SJCRH30 (cell line): ENCODE results near the gene PVALB. TPM values are rescaled to one million over a fixed set of nuclear protein-coding genes. Genes with fewer than 3 reads are reported as not detected.
A peak's percentile ranks its signal among the peaks of the same experiment; 100 is the strongest.

Source experiments
- DNase-seq, 2 experiments: peaks; one replicate each; pipeline ENCODE4 v3.0.0-alpha.2; 2015 to 2020
- H3K27ac ChIP-seq: fragments of 250-450 bp; sonication (Bioruptor Pico); 2 replicates; pipeline ENCODE4 v1.5.1; 2020; ENCODE audit warnings: mild to moderate bottlenecking, moderate library complexity
- H3K27me3 ChIP-seq: fragments of 250-450 bp; sonication (Bioruptor Pico); 2 replicates; pipeline ENCODE4 v1.5.1; 2020; ENCODE audit warnings: mild to moderate bottlenecking, moderate library complexity
- H3K36me3 ChIP-seq: fragments of 250-450 bp; sonication (Bioruptor Pico); 2 replicates; pipeline ENCODE4 v1.5.1; 2020; ENCODE audit warnings: mild to moderate bottlenecking, moderate library complexity
- H3K4me1 ChIP-seq: fragments of 250-450 bp; sonication (Bioruptor Pico); 2 replicates; pipeline ENCODE4 v1.5.1; 2020; ENCODE audit warnings: mild to moderate bottlenecking, moderate library complexity
- H3K4me3 ChIP-seq: fragments of 250-450 bp; sonication (Bioruptor Pico); 2 replicates; pipeline ENCODE4 v1.5.1; 2020; ENCODE audit warnings: mild to moderate bottlenecking, moderate library complexity
- H3K9me3 ChIP-seq: fragments of 250-450 bp; sonication (Bioruptor Pico); replicated peaks from 2 replicates; pipeline ENCODE4 v1.5.1; 2020; ENCODE audit warnings: mild to moderate bottlenecking, moderate library complexity
- total RNA-seq: library from RNA; depleted of rRNA; stranded (reverse); fragments of >200 nt; shearing (Covaris generic); gene quantifications from 2 replicates; pipeline ENCODE4 v1.2.3, GENCODE V29; 2014

The PVALB gene
- total RNA-seq, 1 experiment from 2014 or later = 0.45 TPM

- Histone ChIP-seq H3K4me1 (no peaks in the 10 kb centered on the region), H3K27ac (no peak overlapping the region)
- DNase-seq = no peak
Measured at GRCh38 chr22:36778020-36778419, 38.8 kb downstream of the PVALB start.

GRCh38 chr22:36776722-36777121 lies 40.1 kb downstream of the PVALB start:
- DNase-seq = no peak
- H3K27ac ChIP-seq = no peak overlapping the region
- no peak overlapping the region for H3K4me3 ChIP-seq
- 0 out of 2 replicates have a peak, but pooled peaks cover 3% of the 10 kb centered on the region for H3K27me3 ChIP-seq
- no peaks in the 10 kb centered on the region for H3K9me3 ChIP-seq
- no peaks in the 10 kb centered on the region for H3K36me3 ChIP-seq
- H3K4me1 ChIP-seq = no peaks in the 10 kb centered on the region

More at GRCh38 chr22:36778020-36778419, 38.8 kb downstream of the PVALB start:
- Histone ChIP-seq H3K36me3 (no peaks in the 10 kb centered on the region), H3K27me3 (peaks cover 10% of the 10 kb centered on the region; the same call in 1 of the 2 replicates), H3K9me3 (no peaks in the 10 kb centered on the region), H3K4me3 (no peak overlapping the region)

- Histone ChIP-seq H3K36me3 (no peaks in the 10 kb centered on the region), H3K4me1 (no peaks in the 10 kb centered on the region), H3K27me3 (0 out of 2 replicates have a peak, but pooled peaks cover 3% of the 10 kb centered on the region), H3K9me3 (no peaks in the 10 kb centered on the region), H3K27ac (no peak within 1 kb of the TSS), H3K4me3 (peak within 1 kb of the TSS; percentile 47)
- DNase-seq = peak; percentile 77 to 85
Measured at GRCh38 chr22:36775964-36776669, 40.7 kb downstream of the PVALB start, which contains the start of gene IFT27. Gene IFT27 (minus strand): TSS chr22:36776119. CDS start chr22:36775707, 412 bp downstream.

- no peak for DNase-seq
- Histone ChIP-seq H3K4me1 (no peaks in the 10 kb centered on the region), H3K9me3 (no peaks in the 10 kb centered on the region), H3K27me3 (0 out of 2 replicates have a peak, but pooled peaks cover 3% of the 10 kb centered on the region), H3K36me3 (no peaks in the 10 kb centered on the region), H3K4me3 (peak overlapping the region; percentile 47), H3K27ac (no peak overlapping the region)
Measured at GRCh38 chr22:36775586-36775963, 41.3 kb downstream of the PVALB start.

DNA sequence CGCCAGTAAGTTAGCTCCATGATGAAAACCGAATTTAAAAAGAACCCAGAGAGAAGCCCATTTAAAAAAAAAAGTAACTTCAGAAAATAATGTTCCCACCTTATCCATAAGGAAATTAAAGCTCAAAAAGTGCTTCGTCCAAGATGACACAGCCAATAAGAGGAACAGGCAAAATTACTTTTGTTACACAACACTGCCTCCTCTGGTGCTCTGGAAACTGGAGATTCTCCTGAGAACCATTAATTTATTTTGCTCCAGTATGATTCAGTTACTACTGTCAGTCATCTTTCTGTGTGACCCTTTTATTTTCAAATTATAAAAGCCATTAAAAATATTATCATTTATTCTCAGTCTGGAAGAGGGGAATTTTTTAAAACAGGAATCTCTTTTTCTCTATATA lies 42.9 kb downstream of the PVALB start:
- Histone ChIP-seq H3K4me1 (no peaks in the 10 kb centered on the region), H3K27me3 (0 out of 2 replicates have a peak, but pooled peaks cover 3% of the 10 kb centered on the region), H3K9me3 (no peaks in the 10 kb centered on the region), H3K27ac (no peak overlapping the region), H3K36me3 (no peaks in the 10 kb centered on the region), H3K4me3 (no peak overlapping the region)
- peak in 1 of 2 experiments; percentile 13 for DNase-seq

DNA sequence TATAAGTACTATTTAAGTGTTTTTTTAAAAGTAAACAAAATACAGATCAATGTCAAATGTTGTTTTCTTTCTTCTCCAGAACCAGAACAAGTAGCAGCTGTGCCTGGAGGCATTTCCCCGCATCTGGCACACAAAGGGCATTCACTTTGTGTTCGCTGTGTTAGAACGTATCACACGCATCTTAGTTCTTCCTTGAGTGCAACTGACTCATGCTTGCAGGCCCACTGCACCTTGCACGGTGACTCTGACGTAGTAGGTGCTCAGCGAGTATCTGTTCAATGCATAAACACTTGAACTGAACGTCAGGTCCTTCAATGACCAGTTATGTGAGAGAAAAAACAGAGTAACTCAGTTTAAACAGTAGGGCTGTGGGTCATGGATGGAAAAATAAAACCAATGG lies 44.4 kb downstream of the PVALB start:
- H3K9me3 ChIP-seq = no peaks in the 10 kb centered on the region
- no peak overlapping the region for H3K27ac ChIP-seq

DNA sequence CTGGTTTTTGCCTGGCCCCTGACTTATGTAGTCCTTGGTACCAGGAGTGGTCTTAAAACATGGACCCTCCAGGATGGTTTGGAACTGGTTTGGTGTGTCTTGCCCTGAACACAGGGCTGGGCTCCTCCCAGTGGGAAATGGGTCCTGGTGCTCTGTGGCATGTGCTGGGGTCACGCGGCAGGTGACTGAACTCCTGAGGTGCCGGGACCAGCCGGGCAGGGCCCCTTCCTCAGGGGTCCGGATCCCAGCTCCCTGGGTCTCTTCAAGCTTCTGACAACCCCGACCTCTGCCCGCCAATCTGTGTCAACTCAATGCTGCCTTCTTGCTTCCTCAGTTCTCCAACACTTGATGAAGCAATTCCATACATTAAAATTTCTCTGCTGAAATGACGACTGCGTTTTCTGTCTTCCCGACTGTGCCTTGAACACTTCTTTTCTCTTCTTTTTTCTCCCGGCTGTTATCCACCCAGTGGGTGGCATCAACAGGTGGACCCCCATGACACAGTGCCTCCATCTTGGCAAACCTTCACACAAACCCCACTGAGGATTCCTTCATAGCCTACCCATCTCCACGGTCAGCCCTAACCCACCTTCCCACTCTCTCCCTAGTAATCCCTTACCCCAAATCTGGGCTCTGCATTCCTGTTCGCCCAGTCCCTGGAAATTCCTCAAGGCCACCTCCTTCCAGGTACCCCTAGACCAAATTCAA lies 45.3 kb downstream of the PVALB start:
- Histone ChIP-seq H3K4me3 (no peak overlapping the region), H3K4me1 (no peaks in the 10 kb centered on the region), H3K36me3 (no peaks in the 10 kb centered on the region), H3K9me3 (no peaks in the 10 kb centered on the region), H3K27me3 (0 out of 2 replicates have a peak, but pooled peaks cover 3% of the 10 kb centered on the region), H3K27ac (no peak overlapping the region)
- DNase-seq = no peak

More for the DNA sequence above, 44.4 kb downstream of the PVALB start:
- H3K27me3 ChIP-seq = 0 out of 2 replicates have a peak, but pooled peaks cover 3% of the 10 kb centered on the region
- no peak overlapping the region for H3K4me3 ChIP-seq
- H3K4me1 ChIP-seq = no peaks in the 10 kb centered on the region
- no peak for DNase-seq
- H3K36me3 ChIP-seq = no peaks in the 10 kb centered on the region

DNA sequence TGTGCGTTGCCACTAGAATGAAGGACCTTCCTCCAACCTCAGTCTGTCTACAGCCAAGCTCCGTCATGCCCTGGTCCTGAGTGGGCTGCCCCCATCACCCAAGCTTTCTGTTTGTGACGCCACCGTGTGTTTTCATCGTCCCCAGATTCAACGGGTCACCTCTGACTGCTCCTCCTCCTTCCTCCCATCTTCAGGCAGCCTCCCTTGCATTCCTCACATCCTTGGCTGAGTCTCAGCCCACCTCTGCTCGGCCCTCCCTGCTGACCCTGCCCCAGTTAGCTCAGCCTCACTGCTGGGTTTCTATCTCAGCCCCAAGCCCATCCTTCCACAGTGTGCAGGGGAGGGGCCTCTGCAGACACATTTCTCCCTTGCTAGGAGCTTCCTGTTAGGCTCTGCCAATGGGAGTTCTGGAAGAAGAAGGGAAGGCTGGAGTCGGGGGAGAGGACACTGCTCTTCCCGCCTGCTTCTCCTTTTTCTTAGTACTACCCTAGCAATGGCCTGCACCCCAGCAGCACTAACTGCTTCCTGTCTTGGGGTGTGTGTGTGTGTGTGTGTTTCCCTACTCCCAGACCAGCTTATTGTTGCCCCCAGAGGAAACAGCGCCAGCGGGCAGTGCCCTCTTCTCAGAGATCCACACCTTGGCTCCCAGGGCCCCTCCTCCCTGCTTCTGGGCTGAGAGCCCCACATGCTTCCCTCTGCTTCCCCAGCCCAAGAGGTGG lies 46.2 kb downstream of the PVALB start:
- no peaks in the 10 kb centered on the region for H3K9me3 ChIP-seq
- H3K4me3 ChIP-seq = no peak overlapping the region
- H3K4me1 ChIP-seq = no peaks in the 10 kb centered on the region
- DNase-seq = no peak
- 0 out of 2 replicates have a peak, but pooled peaks cover 3% of the 10 kb centered on the region for H3K27me3 ChIP-seq
- no peak overlapping the region for H3K27ac ChIP-seq
- H3K36me3 ChIP-seq = no peaks in the 10 kb centered on the region

- H3K9me3 ChIP-seq = no peaks in the 10 kb centered on the region
- H3K4me3 ChIP-seq = no peak overlapping the region
- H3K27me3 ChIP-seq = 0 out of 2 replicates have a peak, but pooled peaks cover 3% of the 10 kb centered on the region
- H3K36me3 ChIP-seq = no peaks in the 10 kb centered on the region
- no peaks in the 10 kb centered on the region for H3K4me1 ChIP-seq
- no peak overlapping the region for H3K27ac ChIP-seq
- no peak for DNase-seq
Measured at GRCh38 chr22:36769541-36770512, 47.0 kb downstream of the PVALB start.

GRCh38 chr22:36768616-36769015 lies 48.2 kb downstream of the PVALB start:
- Histone ChIP-seq H3K36me3 (no peaks in the 10 kb centered on the region), H3K27ac (no peak overlapping the region), H3K27me3 (no peaks in the 10 kb centered on the region), H3K4me3 (no peak overlapping the region), H3K4me1 (no peaks in the 10 kb centered on the region), H3K9me3 (no peaks in the 10 kb centered on the region)
- no peak for DNase-seq

- no peaks in the 10 kb centered on the region for H3K4me1 ChIP-seq
- no peak overlapping the region for H3K4me3 ChIP-seq
- no peaks in the 10 kb centered on the region for H3K27me3 ChIP-seq
- no peaks in the 10 kb centered on the region for H3K36me3 ChIP-seq
- no peaks in the 10 kb centered on the region for H3K9me3 ChIP-seq
- no peak for DNase-seq
- no peak overlapping the region for H3K27ac ChIP-seq
Measured at GRCh38 chr22:36768141-36768540, 48.7 kb downstream of the PVALB start.

- Histone ChIP-seq H3K27ac (no peak overlapping the region), H3K36me3 (no peaks in the 10 kb centered on the region), H3K27me3 (0 out of 2 replicates have a peak, but pooled peaks cover 2% of the 10 kb centered on the region), H3K9me3 (no peaks in the 10 kb centered on the region), H3K4me3 (no peak overlapping the region), H3K4me1 (no peaks in the 10 kb centered on the region)
- no peak for DNase-seq
Measured at GRCh38 chr22:36767035-36767775, 49.6 kb downstream of the PVALB start.

GRCh38 chr22:36765943-36766450 lies 50.8 kb downstream of the PVALB start:
- DNase-seq = no peak
- Histone ChIP-seq H3K4me3 (no peak overlapping the region), H3K4me1 (no peaks in the 10 kb centered on the region), H3K36me3 (no peaks in the 10 kb centered on the region), H3K9me3 (no peaks in the 10 kb centered on the region), H3K27me3 (0 out of 2 replicates have a peak, but pooled peaks cover 3% of the 10 kb centered on the region), H3K27ac (no peak overlapping the region)
